HG03378 (cell line): Measurements from ENCODE around the gene PRKCE.

Experiments
- ATAC-seq: cut with Tn5 transposase; IDR thresholded peaks from one replicate; pipeline ENCODE4 v1.9.1; 2021; ENCODE audit warnings: mild to moderate bottlenecking, moderate library complexity; ENCODE audit not compliant: unreplicated experiment

PRKCE gene

GRCh38 chr2:45951025-45951727 lies 299.7 kb downstream of the PRKCE start:
- no peak for ATAC-seq

GRCh38 chr2:45952591-45952990 lies 301.1 kb downstream of the PRKCE start:
- ATAC-seq: no peak

- no peak for ATAC-seq
Measured at GRCh38 chr2:45953376-45954027, 302.0 kb downstream of the PRKCE start.

GRCh38 chr2:45954233-45954850 lies 302.9 kb downstream of the PRKCE start:
- ATAC-seq: no peak

- ATAC-seq: no peak
Measured at GRCh38 chr2:45957533-45958227, 306.2 kb downstream of the PRKCE start.

- no peak for ATAC-seq
Measured at GRCh38 chr2:45960057-45960863, 308.8 kb downstream of the PRKCE start.

GRCh38 chr2:45962177-45962921 lies 310.9 kb downstream of the PRKCE start:
- ATAC-seq: no peak

GRCh38 chr2:45963816-45964215 lies 312.3 kb downstream of the PRKCE start:
- no peak for ATAC-seq

- no peak for ATAC-seq
Measured at GRCh38 chr2:45964223-45964841, 312.9 kb downstream of the PRKCE start.

GRCh38 chr2:45964906-45965305 lies 313.4 kb downstream of the PRKCE start:
- no peak for ATAC-seq

GRCh38 chr2:45965871-45966498 lies 314.5 kb downstream of the PRKCE start:
- no peak for ATAC-seq

- no peak for ATAC-seq
Measured at GRCh38 chr2:45968946-45969584, 317.6 kb downstream of the PRKCE start.

- ATAC-seq: no peak
Measured at GRCh38 chr2:45973426-45973825, 322.0 kb downstream of the PRKCE start.

- peak; percentile 87 for ATAC-seq
Measured at GRCh38 chr2:45974056-45974455, 322.6 kb downstream of the PRKCE start.

- peak; percentile 65 for ATAC-seq
Measured at GRCh38 chr2:45974762-45975408, 323.4 kb downstream of the PRKCE start.

GRCh38 chr2:45975752-45976517 lies 324.5 kb downstream of the PRKCE start:
- no peak for ATAC-seq

- ATAC-seq: no peak
Measured at GRCh38 chr2:45978302-45978859, 326.9 kb downstream of the PRKCE start.
